HG03378 (cell line): Measurements from ENCODE around the gene PLA2G15.
"Not testable (repeated sequence)": the region's sequence is repeated elsewhere in the genome, so short reads cannot be mapped to it uniquely, and the experiment has no call there.

Source experiments
- ATAC-seq: cut with Tn5 transposase; IDR thresholded peaks from one replicate; pipeline ENCODE4 v1.9.1; 2021; ENCODE audit warnings: mild to moderate bottlenecking, moderate library complexity; ENCODE audit not compliant: unreplicated experiment

The PLA2G15 gene

DNA sequence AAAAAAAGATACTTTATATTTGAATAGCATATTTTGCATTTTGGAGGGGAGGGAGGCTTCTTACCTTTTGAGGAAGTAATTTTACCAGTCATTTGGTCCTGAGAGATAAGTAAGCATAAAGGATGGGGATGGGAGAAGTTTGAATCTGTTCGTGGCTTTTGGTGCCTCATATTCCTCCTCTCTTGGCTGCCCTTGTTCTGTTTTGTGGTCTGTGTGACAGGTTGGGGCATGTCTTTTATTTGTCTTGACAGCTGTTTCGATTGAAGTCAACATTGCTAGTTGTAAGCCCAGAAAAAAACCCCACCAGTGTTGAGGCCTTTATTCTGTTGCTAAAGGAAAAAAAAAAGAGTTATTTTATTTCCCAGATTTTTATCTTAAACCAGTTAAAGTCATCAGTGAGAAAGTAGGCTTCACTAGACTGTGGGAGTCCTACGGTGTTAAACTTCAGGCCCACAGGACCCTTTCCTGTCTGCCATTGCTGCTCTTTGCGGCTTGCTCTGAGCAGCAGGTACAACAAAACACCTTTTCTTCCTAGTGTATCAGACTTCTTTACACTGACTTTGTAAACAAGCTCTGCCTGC lies 30.5 kb downstream of the PLA2G15 start:
- no peak for ATAC-seq

- no peak for ATAC-seq
Measured at GRCh38 chr16:68276223-68276622, 31.1 kb downstream of the PLA2G15 start.

DNA sequence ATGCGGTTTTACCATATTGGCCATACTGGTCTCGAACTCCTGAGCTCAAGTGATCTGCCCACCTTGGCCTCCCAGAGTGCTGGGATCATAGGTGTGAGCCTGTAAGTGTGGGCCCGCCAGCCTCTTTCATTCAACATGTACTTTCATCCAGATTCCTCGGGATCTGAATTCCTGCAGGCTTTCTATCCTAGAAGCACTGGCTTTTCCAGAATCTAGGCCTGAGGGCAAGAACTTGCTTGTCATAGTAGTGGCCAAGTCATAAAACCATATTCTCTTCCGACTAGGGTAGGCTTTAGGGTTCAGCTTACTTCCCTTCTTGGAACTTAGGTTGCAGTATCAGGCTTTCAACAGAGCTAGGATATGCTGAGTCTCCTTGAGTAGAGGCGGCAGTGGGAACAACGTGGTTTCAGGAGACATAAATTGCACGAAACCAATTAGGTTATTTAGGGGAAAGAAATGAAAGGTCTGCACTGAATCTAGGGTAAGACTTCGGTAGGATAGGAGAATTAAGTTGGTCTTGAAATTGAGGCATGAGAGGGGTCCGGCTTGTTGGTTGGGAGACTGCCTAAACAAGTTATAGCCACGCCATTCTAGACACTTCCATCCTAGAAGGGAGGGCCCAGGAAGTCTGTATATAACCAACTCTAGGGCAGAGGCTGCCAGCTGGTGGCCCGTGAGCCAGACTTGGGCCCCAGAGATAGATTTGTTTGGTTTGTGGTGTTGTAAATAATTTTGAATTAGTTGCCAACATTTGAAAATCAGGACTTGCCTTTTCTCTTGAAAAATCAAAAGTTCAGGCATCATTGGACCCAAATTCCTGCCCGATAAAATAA lies 34.8 kb downstream of the PLA2G15 start:
- no peak for ATAC-seq

- ATAC-seq = no peak
Measured at GRCh38 chr16:68281368-68282063, 36.3 kb downstream of the PLA2G15 start.

- ATAC-seq = no peak
Measured at GRCh38 chr16:68282064-68282452, 36.9 kb downstream of the PLA2G15 start.

DNA sequence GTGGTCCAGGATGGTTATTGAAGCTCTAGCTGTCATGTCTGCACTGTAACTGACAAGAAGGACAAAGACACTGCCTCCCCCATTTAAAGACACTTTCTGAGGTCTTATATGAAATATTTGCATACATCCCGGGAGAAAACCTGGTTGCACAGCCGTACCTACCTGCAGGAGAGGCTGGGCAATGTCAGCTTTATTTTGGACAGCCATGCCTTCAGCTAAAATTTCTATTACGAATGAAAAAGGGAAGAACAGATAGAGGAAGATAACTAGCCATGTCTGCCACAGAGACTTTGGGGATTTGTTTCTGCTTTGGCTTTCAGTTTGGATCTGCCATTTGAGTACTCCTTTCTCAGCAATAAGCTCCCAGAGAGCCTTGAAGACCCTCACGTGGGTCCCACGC lies 38.2 kb downstream of the PLA2G15 start:
- ATAC-seq = no peak

DNA sequence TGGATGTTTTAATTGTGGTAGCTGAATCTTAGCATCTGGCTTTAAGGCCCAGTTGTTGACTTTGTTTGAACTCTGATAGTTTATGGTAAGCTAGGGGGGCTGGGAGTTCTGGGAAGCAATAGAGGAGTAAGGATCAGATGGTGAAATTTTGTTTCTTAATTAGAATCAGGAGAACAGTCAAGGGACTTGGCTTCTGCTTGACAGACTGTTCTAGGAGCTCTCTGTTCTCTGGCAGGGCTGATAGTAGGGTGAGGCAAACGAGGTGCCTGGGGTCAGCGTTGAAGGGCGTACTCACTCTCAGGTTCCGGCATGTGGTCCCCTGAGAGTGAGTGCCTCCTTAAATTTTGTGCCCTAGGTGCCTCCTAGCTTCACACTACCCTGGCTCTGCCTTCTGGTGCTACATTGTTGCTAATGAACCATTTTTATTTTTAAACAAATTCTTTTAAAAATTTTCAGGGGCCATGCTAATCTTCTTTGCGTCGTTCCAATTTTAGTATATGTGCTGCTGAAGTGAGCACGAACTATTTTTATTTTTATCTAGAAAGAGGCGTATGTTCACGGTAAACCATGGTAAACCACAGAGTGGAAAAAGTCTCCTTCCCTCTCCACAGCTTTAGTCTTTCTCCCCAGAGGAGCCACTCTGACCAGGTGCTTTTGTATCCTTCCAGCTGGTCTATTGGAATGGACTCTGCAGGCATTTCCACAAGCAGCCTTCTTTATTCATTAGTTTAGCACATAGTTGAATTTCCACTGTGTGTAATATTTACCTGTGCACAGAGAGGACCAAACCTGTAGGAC lies 38.8 kb downstream of the PLA2G15 start:
- ATAC-seq = peak; percentile 39

DNA sequence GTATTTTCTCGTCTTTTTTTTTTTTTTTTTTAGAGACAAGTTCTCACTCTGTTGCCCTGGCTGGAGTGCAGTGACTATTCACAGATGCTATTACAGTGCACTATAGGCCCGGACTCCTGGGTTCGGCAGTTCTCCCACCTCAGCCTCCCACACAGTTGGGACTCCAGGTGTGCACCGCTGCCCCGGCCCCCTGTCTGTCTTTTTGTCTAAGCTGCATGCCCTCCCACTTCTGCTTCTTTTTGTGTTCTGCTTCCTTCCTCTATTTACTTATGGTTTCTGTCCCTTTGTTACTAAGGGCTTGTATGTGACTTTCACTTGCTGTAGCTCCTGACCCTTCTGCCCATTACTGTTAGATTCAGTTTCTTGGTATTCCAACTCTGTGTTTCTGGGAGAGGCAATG lies 39.7 kb downstream of the PLA2G15 start:
- ATAC-seq = peak; percentile 39

DNA sequence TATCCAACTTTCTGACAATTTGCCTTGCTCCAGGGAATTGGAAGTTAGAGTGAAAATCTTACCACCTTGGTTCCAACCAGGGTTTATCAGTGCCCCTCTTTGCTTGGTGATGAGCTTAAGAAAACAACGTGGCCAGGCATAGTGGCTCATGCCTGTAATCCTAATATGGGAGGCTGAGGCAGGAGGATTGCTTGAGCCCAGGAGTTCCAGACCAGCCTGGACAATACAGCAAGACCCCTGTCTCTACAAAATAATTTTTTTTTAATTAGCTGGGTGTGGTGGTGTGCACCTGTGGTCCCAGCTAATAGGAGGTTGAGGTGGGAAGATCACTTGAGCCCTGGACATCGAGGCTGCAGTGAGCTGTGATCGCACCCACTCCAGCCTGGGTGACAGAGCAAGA lies 40.5 kb downstream of the PLA2G15 start:
- no peak for ATAC-seq

DNA sequence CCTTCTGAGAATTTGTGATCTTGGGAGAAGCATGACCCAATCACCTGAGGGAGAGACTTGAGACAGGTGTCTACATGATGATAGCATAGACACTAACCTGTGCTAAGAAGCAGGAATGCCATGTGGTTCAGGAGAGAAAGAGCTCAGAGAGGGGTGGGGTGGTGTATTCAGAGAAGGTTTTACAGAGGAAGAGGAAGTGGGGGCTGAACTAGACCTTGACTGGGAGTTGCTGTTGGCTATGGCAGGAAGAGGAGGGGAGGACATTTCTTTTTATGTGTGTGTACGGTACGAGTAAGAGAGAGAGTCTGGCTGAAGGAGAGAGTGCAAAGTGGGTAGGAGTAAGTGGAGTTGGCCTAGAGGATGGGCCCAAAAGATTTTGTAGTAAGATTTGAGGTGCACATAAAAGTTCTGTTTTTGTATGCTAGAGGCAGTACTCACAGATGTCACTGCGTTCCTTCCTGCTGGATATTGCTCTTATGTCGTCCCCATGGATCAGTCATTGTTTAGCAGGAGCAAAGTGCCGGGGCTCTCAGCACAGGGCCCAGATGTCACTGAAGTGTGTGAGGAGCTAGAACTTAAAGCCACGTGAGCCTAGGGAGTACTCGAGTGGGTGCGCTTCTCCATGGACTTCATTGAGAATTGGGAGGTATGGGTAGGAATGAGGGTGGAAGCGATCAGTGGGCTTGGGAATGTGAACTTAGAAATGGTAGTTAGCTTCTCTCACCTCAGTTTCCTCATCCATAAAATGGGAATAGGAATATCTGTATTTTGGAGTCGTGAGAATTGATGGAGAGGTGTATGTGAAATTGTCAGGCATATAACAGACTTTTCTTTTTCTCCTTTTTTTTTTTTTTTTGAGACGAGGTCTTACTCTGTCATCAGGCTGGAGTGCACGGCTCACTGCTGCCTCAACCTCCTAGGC lies 41.2 kb downstream of the PLA2G15 start:
- ATAC-seq = no peak

- no peak for ATAC-seq
Measured at GRCh38 chr16:68287276-68288251, 42.4 kb downstream of the PLA2G15 start.

DNA sequence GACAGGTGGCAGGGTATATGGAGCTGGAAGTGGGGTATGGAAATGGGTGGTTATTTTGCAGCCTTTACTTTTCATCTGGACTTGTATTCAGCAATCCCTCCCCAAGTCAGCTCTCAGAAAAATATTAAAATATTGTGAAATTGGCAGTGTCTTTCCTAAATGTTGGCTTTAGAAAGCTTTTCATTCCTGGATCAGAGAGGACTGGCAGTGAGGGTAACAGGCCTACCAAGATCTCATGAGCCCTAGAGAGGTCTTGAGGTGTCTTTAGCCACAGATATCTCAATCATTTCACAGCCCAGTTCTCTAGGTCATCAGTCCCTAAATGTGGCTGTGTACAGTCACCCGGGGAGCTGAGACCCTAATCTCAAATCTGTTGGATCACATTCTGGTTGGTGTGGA lies 43.1 kb downstream of the PLA2G15 start:
- ATAC-seq = no peak

DNA sequence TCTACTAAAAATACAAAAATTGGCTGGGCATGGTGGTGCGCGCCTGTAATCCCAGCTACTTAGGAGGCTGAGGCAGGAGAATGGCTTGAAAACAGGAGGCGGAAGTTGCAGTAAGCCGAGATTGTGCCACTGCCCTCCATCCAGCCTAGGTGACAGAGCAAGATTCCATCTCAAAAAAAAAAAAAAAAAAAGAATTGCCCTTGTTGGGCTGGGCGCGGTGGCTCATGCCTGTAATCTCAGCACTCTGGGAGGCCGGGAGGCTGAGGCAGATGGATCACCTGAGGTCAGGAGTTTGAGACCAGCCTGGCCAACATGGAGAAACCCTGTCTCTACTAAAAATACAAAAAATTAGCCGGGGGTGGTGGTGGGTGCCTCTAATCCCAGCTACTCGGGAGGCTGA lies 43.6 kb downstream of the PLA2G15 start:
- not testable (repeated sequence) for ATAC-seq

DNA sequence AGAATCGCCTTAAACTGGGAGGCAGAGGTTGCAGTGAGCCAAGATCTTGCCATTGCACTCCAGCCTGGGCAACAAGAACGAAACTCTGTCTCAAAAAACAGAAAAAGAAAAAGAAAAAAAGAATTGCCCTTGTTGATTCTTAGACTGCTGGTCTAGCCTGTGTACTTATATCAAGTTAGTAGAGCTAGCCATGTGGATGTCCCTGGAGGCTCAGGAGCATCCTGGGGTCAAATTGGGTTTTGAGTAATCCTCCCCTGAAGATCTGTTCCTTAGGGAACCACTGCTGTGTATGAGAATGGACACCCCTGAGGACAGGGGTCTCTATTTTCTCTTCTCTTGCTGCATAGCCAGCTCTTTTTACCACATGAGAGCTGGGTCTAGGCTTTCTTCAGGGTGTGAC lies 44.0 kb downstream of the PLA2G15 start:
- peak; percentile 1 for ATAC-seq

GRCh38 chr16:68289621-68290329 lies 44.6 kb downstream of the PLA2G15 start:
- peak; percentile 71 for ATAC-seq

- ATAC-seq = no peak
Measured at GRCh38 chr16:68290450-68290849, 45.3 kb downstream of the PLA2G15 start.

DNA sequence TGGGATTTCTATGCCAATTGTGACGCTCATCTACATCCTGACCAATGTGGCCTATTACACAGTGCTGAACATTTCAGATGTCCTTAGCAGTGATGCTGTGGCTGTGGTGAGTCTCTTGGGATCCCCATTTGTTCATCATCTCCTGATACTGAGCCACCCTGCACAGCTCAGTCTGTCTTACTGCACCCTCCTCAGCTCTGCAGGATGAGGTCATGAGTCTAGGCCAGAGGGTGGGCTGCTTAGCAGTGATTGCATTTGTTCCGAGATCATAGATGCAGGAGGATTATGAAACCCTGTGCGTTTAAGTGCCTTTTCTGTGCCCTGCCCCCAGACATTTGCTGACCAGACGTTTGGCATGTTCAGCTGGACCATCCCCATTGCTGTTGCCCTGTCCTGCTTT lies 46.1 kb downstream of the PLA2G15 start:
- no peak for ATAC-seq

GRCh38 chr16:68292425-68292824 lies 47.3 kb downstream of the PLA2G15 start:
- no peak for ATAC-seq
